ENCODE data around the gene IGFBP4. TPM values are rescaled to one million over a fixed set of nuclear protein-coding genes. Genes with fewer than 3 reads are reported as not detected.
A peak's percentile ranks its signal among the peaks of the same experiment; 100 is the strongest.

Gene IGFBP4
- total RNA-seq, 1 experiment from 2014 or later = 6.5 TPM

DNA sequence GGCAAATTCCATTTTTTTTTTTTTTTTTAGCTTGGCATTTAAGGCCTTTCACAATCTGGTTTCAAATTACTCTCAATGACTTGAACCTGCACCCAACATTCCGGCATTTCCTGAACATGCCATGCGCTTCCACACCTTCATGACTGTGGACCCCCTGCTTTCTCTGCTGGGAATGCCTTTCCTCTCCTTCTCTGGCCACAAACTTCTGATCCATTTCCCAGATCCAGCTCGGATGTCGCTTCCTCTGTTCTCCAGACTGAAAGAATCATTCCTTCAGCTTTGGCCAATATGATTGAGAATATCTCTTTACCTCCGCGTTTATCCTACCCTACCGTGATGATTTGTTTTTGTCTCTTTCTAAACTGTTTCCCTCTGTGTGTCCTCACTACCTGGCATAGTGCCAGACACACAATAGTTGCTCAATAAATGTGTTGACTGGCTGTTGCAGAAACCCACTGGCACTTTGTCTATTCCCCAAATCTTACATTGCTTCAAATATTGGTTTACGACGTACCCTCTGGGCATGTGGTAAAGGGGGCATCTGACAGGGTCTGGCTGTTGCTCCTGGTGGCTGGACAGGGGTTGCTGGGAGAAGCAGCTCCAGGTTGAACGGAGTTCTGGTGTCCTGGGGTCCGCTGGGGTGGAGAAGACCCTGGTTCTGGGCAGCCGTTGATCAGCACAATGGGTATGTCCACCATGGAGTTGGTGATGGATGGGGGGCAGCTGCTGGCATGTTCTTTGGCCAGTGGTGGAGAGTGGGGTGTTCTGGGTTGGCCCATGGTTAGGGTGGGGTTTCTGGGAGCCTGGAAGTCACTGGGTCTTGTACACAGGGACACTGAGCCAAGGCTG is 43.5 kb downstream of the IGFBP4 start:
- intact Hi-C loops (cut with micrococcal nuclease) = loop anchor here (1.0 kb wide), 3 partner anchors 13 to 47 kb away; no protein-coding TSS in a partner anchor
- TF ChIP-seq, protein P1, sequence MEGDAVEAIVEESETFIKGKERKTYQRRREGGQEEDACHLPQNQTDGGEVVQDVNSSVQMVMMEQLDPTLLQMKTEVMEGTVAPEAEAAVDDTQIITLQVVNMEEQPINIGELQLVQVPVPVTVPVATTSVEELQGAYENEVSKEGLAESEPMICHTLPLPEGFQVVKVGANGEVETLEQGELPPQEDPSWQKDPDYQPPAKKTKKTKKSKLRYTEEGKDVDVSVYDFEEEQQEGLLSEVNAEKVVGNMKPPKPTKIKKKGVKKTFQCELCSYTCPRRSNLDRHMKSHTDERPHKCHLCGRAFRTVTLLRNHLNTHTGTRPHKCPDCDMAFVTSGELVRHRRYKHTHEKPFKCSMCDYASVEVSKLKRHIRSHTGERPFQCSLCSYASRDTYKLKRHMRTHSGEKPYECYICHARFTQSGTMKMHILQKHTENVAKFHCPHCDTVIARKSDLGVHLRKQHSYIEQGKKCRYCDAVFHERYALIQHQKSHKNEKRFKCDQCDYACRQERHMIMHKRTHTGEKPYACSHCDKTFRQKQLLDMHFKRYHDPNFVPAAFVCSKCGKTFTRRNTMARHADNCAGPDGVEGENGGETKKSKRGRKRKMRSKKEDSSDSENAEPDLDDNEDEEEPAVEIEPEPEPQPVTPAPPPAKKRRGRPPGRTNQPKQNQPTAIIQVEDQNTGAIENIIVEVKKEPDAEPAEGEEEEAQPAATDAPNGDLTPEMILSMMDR (IDR thresholded peaks at IDR 0.05; ENCODE audit: unreplicated experiment) = no peak
- DNase-seq (ENCODE audit: unreplicated experiment) = peak; percentile 95
- ChIA-PET POLR2A (interaction anchor here (0.6 to 21.4 kb wide), 13 partner anchors 11 to 321 kb away, joined by 3 to 703 read pairs (median 16); partner anchors contain the start of gene TNS4), CTCF (interaction anchor here (0.6 to 2.2 kb wide), 5 partner anchors 10 to 118 kb away, joined by 3 to 9 read pairs (median 4); no protein-coding TSS in a partner anchor)
- no peaks in the 10 kb centered on the region for H3K27me3 Mint-ChIP-seq (ENCODE audit: insufficient read depth, unreplicated experiment)
- BruUV-seq (replicated peaks) = TSS peak; percentile 68
- H3K4me3 Mint-ChIP-seq (ENCODE audit: unreplicated experiment) = peak overlapping the region; percentile 37
- H3K36me3 Mint-ChIP-seq (ENCODE audit: insufficient read depth, unreplicated experiment) = peaks cover 100% of the 10 kb centered on the region
- peak overlapping the region; percentile 89 for H3K27ac Mint-ChIP-seq (ENCODE audit: low read depth, unreplicated experiment)
- no peaks in the 10 kb centered on the region for H3K9me3 Mint-ChIP-seq (ENCODE audit: unreplicated experiment)
- H3K4me1 Mint-ChIP-seq (ENCODE audit: insufficient read depth, unreplicated experiment) = peaks cover 83% of the 10 kb centered on the region

GRCh38 chr17:40487371-40488020 is 44.2 kb downstream of the IGFBP4 start:
- Mint-ChIP-seq H3K27ac (ENCODE audit: low read depth, unreplicated experiment) (peak overlapping the region; percentile 89), H3K36me3 (ENCODE audit: insufficient read depth, unreplicated experiment) (peaks cover 100% of the 10 kb centered on the region), H3K9me3 (ENCODE audit: unreplicated experiment) (no peaks in the 10 kb centered on the region), H3K27me3 (ENCODE audit: insufficient read depth, unreplicated experiment) (no peaks in the 10 kb centered on the region), H3K4me1 (ENCODE audit: insufficient read depth, unreplicated experiment) (peaks cover 78% of the 10 kb centered on the region), H3K4me3 (ENCODE audit: unreplicated experiment) (peak overlapping the region; percentile 98)
- TF ChIP-seq, protein P1 (IDR thresholded peaks at IDR 0.05; ENCODE audit: unreplicated experiment) = no peak
- peak; percentile 64 for DNase-seq (ENCODE audit: unreplicated experiment)
- intact Hi-C loops (cut with micrococcal nuclease) = no loop called here
- CTCF ChIA-PET = interaction anchor here (0.6 to 1.4 kb wide), 6 partner anchors 11 to 117 kb away, joined by 3 to 7 read pairs (median 3); no protein-coding TSS in a partner anchor
- POLR2A ChIA-PET = interaction anchor here (0.7 to 21.4 kb wide), 11 partner anchors 10 to 72 kb away, joined by 3 to 703 read pairs (median 17); partner anchors contain the start of genes TNS4 and TOP2A
- BruUV-seq (replicated peaks) = no TSS peak

- Mint-ChIP-seq H3K27me3 (ENCODE audit: insufficient read depth, unreplicated experiment) (no peaks in the 10 kb centered on the region), H3K9me3 (ENCODE audit: unreplicated experiment) (no peaks in the 10 kb centered on the region), H3K36me3 (ENCODE audit: insufficient read depth, unreplicated experiment) (peaks cover 100% of the 10 kb centered on the region), H3K27ac (ENCODE audit: low read depth, unreplicated experiment) (peak overlapping the region; percentile 83), H3K4me1 (ENCODE audit: insufficient read depth, unreplicated experiment) (peaks cover 70% of the 10 kb centered on the region), H3K4me3 (ENCODE audit: unreplicated experiment) (peak overlapping the region; percentile 98)
- DNase-seq (ENCODE audit: unreplicated experiment) = peak; percentile 93
- TF ChIP-seq, protein P1 (IDR thresholded peaks at IDR 0.05; ENCODE audit: unreplicated experiment) = no peak
- intact Hi-C loops (cut with micrococcal nuclease) = no loop called here
- CTCF ChIA-PET = interaction anchor here (0.5 to 1.9 kb wide), 15 partner anchors 8 to 569 kb away, joined by 3 to 9 read pairs (median 4); partner anchors contain the start of gene TNS4
- POLR2A ChIA-PET = interaction anchor here (0.6 to 3.1 kb wide), 18 partner anchors 9 to 1178 kb away, joined by 3 to 119 read pairs (median 8); partner anchors contain the start of genes TNS4 and WIPF2
- BruUV-seq (replicated peaks) = no TSS peak
Observed at GRCh38 chr17:40490289-40490853, 47.1 kb downstream of the IGFBP4 start.

All from MCF 10A (cell line).